ENCODE measurements around the gene C17orf75.
A peak's percentile ranks its signal among the peaks of the same experiment; 100 is the strongest.

C17orf75 gene

GRCh38 chr17:32349503-32349853, 7.5 kb upstream of the C17orf75 start:
- peak; percentile 23 for DNase-seq
- TF ChIP-seq, protein P1, sequence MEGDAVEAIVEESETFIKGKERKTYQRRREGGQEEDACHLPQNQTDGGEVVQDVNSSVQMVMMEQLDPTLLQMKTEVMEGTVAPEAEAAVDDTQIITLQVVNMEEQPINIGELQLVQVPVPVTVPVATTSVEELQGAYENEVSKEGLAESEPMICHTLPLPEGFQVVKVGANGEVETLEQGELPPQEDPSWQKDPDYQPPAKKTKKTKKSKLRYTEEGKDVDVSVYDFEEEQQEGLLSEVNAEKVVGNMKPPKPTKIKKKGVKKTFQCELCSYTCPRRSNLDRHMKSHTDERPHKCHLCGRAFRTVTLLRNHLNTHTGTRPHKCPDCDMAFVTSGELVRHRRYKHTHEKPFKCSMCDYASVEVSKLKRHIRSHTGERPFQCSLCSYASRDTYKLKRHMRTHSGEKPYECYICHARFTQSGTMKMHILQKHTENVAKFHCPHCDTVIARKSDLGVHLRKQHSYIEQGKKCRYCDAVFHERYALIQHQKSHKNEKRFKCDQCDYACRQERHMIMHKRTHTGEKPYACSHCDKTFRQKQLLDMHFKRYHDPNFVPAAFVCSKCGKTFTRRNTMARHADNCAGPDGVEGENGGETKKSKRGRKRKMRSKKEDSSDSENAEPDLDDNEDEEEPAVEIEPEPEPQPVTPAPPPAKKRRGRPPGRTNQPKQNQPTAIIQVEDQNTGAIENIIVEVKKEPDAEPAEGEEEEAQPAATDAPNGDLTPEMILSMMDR (IDR thresholded peaks at IDR 0.05; ENCODE audit: low read depth, low read length) = no peak
- peak overlapping the region; percentile 99 for H3K27ac ChIP-seq
- peaks cover 6% of the 10 kb centered on the region for H3K9me3 ChIP-seq (ENCODE audit: severe bottlenecking)
- no peaks in the 10 kb centered on the region for H3K27me3 ChIP-seq (ENCODE audit: insufficient read depth, low read depth, severe bottlenecking)
- H3K4me3 ChIP-seq (ENCODE audit: low read depth, low read length) = peak overlapping the region; percentile 70
- peaks cover 35% of the 10 kb centered on the region for H3K36me3 ChIP-seq

- H3K36me3 ChIP-seq = peaks cover 27% of the 10 kb centered on the region
- no peak overlapping the region for H3K27ac ChIP-seq
- peaks cover 6% of the 10 kb centered on the region for H3K9me3 ChIP-seq (ENCODE audit: severe bottlenecking)
- no peak for DNase-seq
- no peaks in the 10 kb centered on the region for H3K27me3 ChIP-seq (ENCODE audit: insufficient read depth, low read depth, severe bottlenecking)
- H3K4me3 ChIP-seq (ENCODE audit: low read depth, low read length) = no peak overlapping the region
- TF ChIP-seq, protein P1 (IDR thresholded peaks at IDR 0.05; ENCODE audit: low read depth, low read length) = no peak
Measured at GRCh38 chr17:32348483-32348800, 6.5 kb upstream of the C17orf75 start.

DNA sequence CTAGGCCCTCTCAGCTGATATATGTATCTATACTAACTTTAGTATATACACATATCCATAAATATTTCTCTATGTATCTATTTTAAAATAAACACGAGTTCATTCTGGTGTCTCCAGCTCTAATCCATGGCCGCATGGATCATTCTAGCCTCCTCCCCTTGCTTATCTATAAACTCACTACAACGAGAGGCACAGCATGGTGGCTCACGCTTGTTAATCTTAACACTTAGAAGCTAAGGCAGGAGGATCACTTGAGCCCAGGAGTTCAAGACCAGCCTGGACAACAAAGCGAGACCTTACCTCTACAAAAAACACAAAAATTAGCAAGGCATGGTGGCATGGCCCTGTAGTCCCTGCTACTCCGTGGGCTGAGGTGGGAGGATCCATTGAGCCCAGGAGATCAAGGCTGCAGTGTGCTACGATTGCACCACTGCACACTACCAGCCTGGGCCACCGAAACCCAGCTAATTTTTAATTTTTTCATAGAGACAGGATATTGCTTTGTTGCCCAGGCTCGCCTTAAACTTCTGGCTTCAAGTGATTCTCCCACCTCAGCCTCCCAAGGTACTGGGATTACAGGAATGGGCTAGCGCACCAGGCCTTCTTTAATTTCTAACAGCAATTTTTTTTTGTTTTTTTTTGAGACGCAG, 4.1 kb upstream of the C17orf75 start:
- H3K27me3 ChIP-seq (ENCODE audit: insufficient read depth, low read depth, severe bottlenecking) = no peaks in the 10 kb centered on the region
- H3K36me3 ChIP-seq = peaks cover 5% of the 10 kb centered on the region
- TF ChIP-seq, protein P1 (IDR thresholded peaks at IDR 0.05; ENCODE audit: low read depth, low read length) = no peak
- H3K27ac ChIP-seq = no peak overlapping the region
- no peak overlapping the region for H3K4me3 ChIP-seq (ENCODE audit: low read depth, low read length)
- no peak for DNase-seq
- H3K9me3 ChIP-seq (ENCODE audit: severe bottlenecking) = peaks cover 6% of the 10 kb centered on the region

DNA sequence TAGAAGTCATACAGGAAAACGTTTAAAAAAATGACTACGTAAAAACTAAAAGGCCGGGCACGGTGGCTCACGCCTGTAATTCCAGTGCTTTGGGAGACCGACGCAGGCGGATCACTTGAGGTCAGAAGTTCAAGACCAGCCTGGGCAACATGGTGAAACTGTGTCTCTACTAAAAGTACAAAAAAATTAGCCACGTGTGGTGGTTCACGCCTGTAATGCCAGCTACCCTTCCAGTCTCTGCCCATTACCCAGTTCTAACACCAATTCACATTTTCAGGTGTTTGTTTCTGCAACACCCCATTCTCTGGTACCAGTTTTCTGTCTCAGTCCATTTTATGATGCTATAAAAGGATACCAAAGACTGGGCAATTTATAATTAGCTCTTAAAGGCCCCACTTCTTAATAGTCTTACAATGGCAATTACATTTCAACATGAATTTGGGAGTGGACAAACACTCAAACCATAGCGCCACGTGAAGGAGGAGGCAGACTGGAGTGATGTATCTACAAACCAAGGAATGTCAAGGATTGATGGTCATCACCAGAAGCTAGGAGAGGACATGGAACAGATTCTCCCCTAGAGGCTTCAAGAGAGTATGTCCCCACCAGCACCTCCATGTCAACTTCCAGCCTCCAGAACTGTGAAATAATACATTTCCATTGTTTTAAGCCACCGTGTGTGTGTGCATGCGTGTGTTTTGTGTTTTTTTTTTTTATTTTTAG, 791 bp upstream of the C17orf75 start:
- TF ChIP-seq, protein P1 (IDR thresholded peaks at IDR 0.05; ENCODE audit: low read depth, low read length) = no peak
- H3K27ac ChIP-seq = no peak overlapping the region
- no peak for DNase-seq
- H3K4me3 ChIP-seq (ENCODE audit: low read depth, low read length) = peak overlapping the region; percentile 77
- no peaks in the 10 kb centered on the region for H3K27me3 ChIP-seq (ENCODE audit: insufficient read depth, low read depth, severe bottlenecking)
- H3K36me3 ChIP-seq = peaks cover 20% of the 10 kb centered on the region
- no peaks in the 10 kb centered on the region for H3K9me3 ChIP-seq (ENCODE audit: severe bottlenecking)

- peaks cover 28% of the 10 kb centered on the region for H3K36me3 ChIP-seq
- no peaks in the 10 kb centered on the region for H3K27me3 ChIP-seq (ENCODE audit: insufficient read depth, low read depth, severe bottlenecking)
- TF ChIP-seq, protein P1 (IDR thresholded peaks at IDR 0.05; ENCODE audit: low read depth, low read length) = peak; percentile 26; the same call in 1 of the 2 replicates
- no peaks in the 10 kb centered on the region for H3K9me3 ChIP-seq (ENCODE audit: severe bottlenecking)
- peak overlapping the region; percentile 83 for H3K27ac ChIP-seq
- H3K4me3 ChIP-seq (ENCODE audit: low read depth, low read length) = peak overlapping the region; percentile 77
- DNase-seq = no peak
Measured at GRCh38 chr17:32341141-32341856, 674 bp downstream of the C17orf75 start.

All from WERI-Rb-1 (cell line).